Nephron progenitor cell (in vitro differentiated cells): ENCODE results near the gene GANC.

Source experiments
- DNase-seq: peaks from one replicate; pipeline ENCODE4 v3.0.0; 2021
- H3K27ac Mint-ChIP-seq: 2 replicates; pipeline ENCODE4 v1.8.0; 2021; ENCODE audit warnings: mild to moderate bottlenecking, moderate library complexity, mixed read lengths
- H3K27me3 Mint-ChIP-seq: 2 replicates; pipeline ENCODE4 v1.8.0; 2021; ENCODE audit warnings: mild to moderate bottlenecking, low read depth, mixed read lengths; ENCODE audit not compliant: poor library complexity
- H3K36me3 Mint-ChIP-seq: 2 replicates; pipeline ENCODE4 v1.8.0; 2021; ENCODE audit warnings: low read depth, mixed read lengths
- H3K4me1 Mint-ChIP-seq: 2 replicates; pipeline ENCODE4 v1.8.0; 2021; ENCODE audit warnings: mixed read lengths
- H3K4me3 Mint-ChIP-seq: 2 replicates; pipeline ENCODE4 v1.8.0; 2021; ENCODE audit warnings: mild to moderate bottlenecking, moderate library complexity, mixed read lengths
- H3K9me3 Mint-ChIP-seq: 2 replicates; pipeline ENCODE4 v1.8.0; 2021; ENCODE audit warnings: mild to moderate bottlenecking, moderate library complexity, mixed read lengths
- CTCF ChIP-seq: fragments of 200-600 bp; sonication (generic); IDR thresholded peaks from 2 replicates; pipeline ENCODE4 v1.5.0; 2021; ENCODE audit warnings: antibody characterized with exemption

GANC gene

GRCh38 chr15:42352401-42352800 lies 79.4 kb downstream of the GANC start:
- no peak for TF ChIP-seq CTCF
- H3K27ac Mint-ChIP-seq, result no peak overlapping the region
- no peak for DNase-seq
- peaks cover 5% of the 10 kb centered on the region for H3K27me3 Mint-ChIP-seq
- no peaks in the 10 kb centered on the region for H3K9me3 Mint-ChIP-seq
- H3K36me3 Mint-ChIP-seq, result peaks cover 8% of the 10 kb centered on the region
- H3K4me1 Mint-ChIP-seq, result no peaks in the 10 kb centered on the region
- no peak overlapping the region for H3K4me3 Mint-ChIP-seq

- Mint-ChIP-seq H3K9me3 (no peaks in the 10 kb centered on the region), H3K4me3 (no peak overlapping the region), H3K27me3 (peaks cover 4% of the 10 kb centered on the region), H3K4me1 (no peaks in the 10 kb centered on the region), H3K27ac (no peak overlapping the region), H3K36me3 (peaks cover 8% of the 10 kb centered on the region)
- no peak for TF ChIP-seq CTCF
- DNase-seq, result no peak
Measured at GRCh38 chr15:42353061-42353460, 80.1 kb downstream of the GANC start.

- no peaks in the 10 kb centered on the region for H3K4me1 Mint-ChIP-seq
- peaks cover 4% of the 10 kb centered on the region for H3K27me3 Mint-ChIP-seq
- peaks cover 8% of the 10 kb centered on the region for H3K36me3 Mint-ChIP-seq
- no peaks in the 10 kb centered on the region for H3K9me3 Mint-ChIP-seq
- TF ChIP-seq CTCF, result no peak
- H3K4me3 Mint-ChIP-seq, result no peak overlapping the region
- no peak for DNase-seq
- H3K27ac Mint-ChIP-seq, result no peak overlapping the region
Measured at GRCh38 chr15:42354824-42355223, 81.8 kb downstream of the GANC start.

- Mint-ChIP-seq H3K4me1 (no peaks in the 10 kb centered on the region), H3K4me3 (no peak overlapping the region), H3K36me3 (peaks cover 8% of the 10 kb centered on the region), H3K27ac (no peak overlapping the region), H3K27me3 (peaks cover 4% of the 10 kb centered on the region), H3K9me3 (no peaks in the 10 kb centered on the region)
- DNase-seq, result no peak
- TF ChIP-seq CTCF, result no peak
Measured at GRCh38 chr15:42355291-42355690, 82.3 kb downstream of the GANC start.

GRCh38 chr15:42356851-42357250 lies 83.8 kb downstream of the GANC start:
- Mint-ChIP-seq H3K9me3 (no peaks in the 10 kb centered on the region), H3K4me3 (no peak overlapping the region), H3K4me1 (no peaks in the 10 kb centered on the region), H3K27me3 (peaks cover 4% of the 10 kb centered on the region), H3K27ac (no peak overlapping the region), H3K36me3 (no peaks in the 10 kb centered on the region)
- TF ChIP-seq CTCF, result no peak
- no peak for DNase-seq

GRCh38 chr15:42358141-42358540 lies 85.1 kb downstream of the GANC start:
- H3K4me3 Mint-ChIP-seq, result no peak overlapping the region
- H3K27me3 Mint-ChIP-seq, result peaks cover 4% of the 10 kb centered on the region
- no peaks in the 10 kb centered on the region for H3K36me3 Mint-ChIP-seq
- no peaks in the 10 kb centered on the region for H3K4me1 Mint-ChIP-seq
- no peak for DNase-seq
- H3K9me3 Mint-ChIP-seq, result no peaks in the 10 kb centered on the region
- TF ChIP-seq CTCF, result no peak
- H3K27ac Mint-ChIP-seq, result peak overlapping the region; percentile 39
